ENCODE measurements around the gene CMPK2. TPM values are rescaled to one million over a fixed set of nuclear protein-coding genes. Genes with fewer than 3 reads are reported as not detected.

The CMPK2 gene
- polyA plus RNA-seq, 1 experiment = not detected

GRCh38 chr2:6813573-6813972 is 52.1 kb downstream of the CMPK2 start:
- POLR2A ChIA-PET = no interaction called here
- no peaks in the 10 kb centered on the region for H3K27me3 ChIP-seq (ENCODE audit: control insufficient read depth, insufficient read depth, low read length)
- DNase-seq (ENCODE audit: low read depth, low spot score) = no peak
- TF ChIP-seq, protein P1, sequence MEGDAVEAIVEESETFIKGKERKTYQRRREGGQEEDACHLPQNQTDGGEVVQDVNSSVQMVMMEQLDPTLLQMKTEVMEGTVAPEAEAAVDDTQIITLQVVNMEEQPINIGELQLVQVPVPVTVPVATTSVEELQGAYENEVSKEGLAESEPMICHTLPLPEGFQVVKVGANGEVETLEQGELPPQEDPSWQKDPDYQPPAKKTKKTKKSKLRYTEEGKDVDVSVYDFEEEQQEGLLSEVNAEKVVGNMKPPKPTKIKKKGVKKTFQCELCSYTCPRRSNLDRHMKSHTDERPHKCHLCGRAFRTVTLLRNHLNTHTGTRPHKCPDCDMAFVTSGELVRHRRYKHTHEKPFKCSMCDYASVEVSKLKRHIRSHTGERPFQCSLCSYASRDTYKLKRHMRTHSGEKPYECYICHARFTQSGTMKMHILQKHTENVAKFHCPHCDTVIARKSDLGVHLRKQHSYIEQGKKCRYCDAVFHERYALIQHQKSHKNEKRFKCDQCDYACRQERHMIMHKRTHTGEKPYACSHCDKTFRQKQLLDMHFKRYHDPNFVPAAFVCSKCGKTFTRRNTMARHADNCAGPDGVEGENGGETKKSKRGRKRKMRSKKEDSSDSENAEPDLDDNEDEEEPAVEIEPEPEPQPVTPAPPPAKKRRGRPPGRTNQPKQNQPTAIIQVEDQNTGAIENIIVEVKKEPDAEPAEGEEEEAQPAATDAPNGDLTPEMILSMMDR (IDR thresholded peaks at IDR 0.05; ENCODE audit: low read depth, low read length) = no peak
- CTCF ChIA-PET = no interaction called here
- H3K4me3 ChIP-seq (ENCODE audit: low read depth, low read length) = no peak overlapping the region
- H3K27ac ChIP-seq (ENCODE audit: low read depth, low read length) = no peak overlapping the region
- peaks cover 7% of the 10 kb centered on the region for H3K9me3 ChIP-seq (ENCODE audit: control insufficient read depth, insufficient read depth, low read length)

- CTCF ChIA-PET = no interaction called here
- TF ChIP-seq, protein P1 (IDR thresholded peaks at IDR 0.05; ENCODE audit: low read depth, low read length) = no peak
- no peak overlapping the region for H3K27ac ChIP-seq (ENCODE audit: low read depth, low read length)
- no peak overlapping the region for H3K4me3 ChIP-seq (ENCODE audit: low read depth, low read length)
- H3K9me3 ChIP-seq (ENCODE audit: control insufficient read depth, insufficient read depth, low read length) = peaks cover 7% of the 10 kb centered on the region
- no peaks in the 10 kb centered on the region for H3K27me3 ChIP-seq (ENCODE audit: control insufficient read depth, insufficient read depth, low read length)
- POLR2A ChIA-PET = no interaction called here
- no peak for DNase-seq (ENCODE audit: low read depth, low spot score)
These were observed 52.7 kb downstream of the CMPK2 start for GRCh38 chr2:6812857-6813530.

- H3K27me3 ChIP-seq (ENCODE audit: control insufficient read depth, insufficient read depth, low read length) = no peaks in the 10 kb centered on the region
- no peak overlapping the region for H3K27ac ChIP-seq (ENCODE audit: low read depth, low read length)
- no peak overlapping the region for H3K4me3 ChIP-seq (ENCODE audit: low read depth, low read length)
- POLR2A ChIA-PET = no interaction called here
- CTCF ChIA-PET = no interaction called here
- TF ChIP-seq, protein P1 (IDR thresholded peaks at IDR 0.05; ENCODE audit: low read depth, low read length) = no peak
- peaks cover 7% of the 10 kb centered on the region for H3K9me3 ChIP-seq (ENCODE audit: control insufficient read depth, insufficient read depth, low read length)
- DNase-seq (ENCODE audit: low read depth, low spot score) = no peak
These were observed 54.7 kb downstream of the CMPK2 start for GRCh38 chr2:6810961-6811360.

DNA sequence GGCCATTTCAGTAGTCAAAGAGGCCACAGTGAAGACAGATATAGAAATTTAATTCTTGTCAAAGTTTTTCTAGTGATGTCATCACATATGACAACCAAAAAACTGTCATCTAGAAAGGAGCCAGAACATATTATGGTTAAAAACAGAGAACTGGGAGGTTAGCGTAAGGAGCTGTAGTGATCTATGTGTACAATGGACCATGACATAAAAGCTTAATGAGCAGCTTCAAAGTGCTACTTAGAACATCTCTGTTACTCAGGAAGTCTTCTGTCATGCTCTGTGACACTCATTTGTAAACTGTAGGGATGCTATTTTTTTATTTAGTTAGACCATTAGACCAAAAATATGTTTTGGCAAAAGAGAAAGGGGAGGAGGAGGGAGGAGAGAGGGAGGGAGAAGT is 57.3 kb downstream of the CMPK2 start:
- POLR2A ChIA-PET = no interaction called here

GRCh38 chr2:6806604-6807003 is 59.1 kb downstream of the CMPK2 start:
- peaks cover 4% of the 10 kb centered on the region; the same call in 1 of the 2 replicates for H3K9me3 ChIP-seq (ENCODE audit: control insufficient read depth, insufficient read depth, low read length)
- no peak for DNase-seq (ENCODE audit: low read depth, low spot score)
- no peak overlapping the region for H3K4me3 ChIP-seq (ENCODE audit: low read depth, low read length)
- ChIA-PET POLR2A (no interaction called here), CTCF (no interaction called here)
- H3K27me3 ChIP-seq (ENCODE audit: control insufficient read depth, insufficient read depth, low read length) = no peaks in the 10 kb centered on the region
- TF ChIP-seq, protein P1 (IDR thresholded peaks at IDR 0.05; ENCODE audit: low read depth, low read length) = no peak
- H3K27ac ChIP-seq (ENCODE audit: low read depth, low read length) = no peak overlapping the region

More for the DNA sequence above, 57.3 kb downstream of the CMPK2 start:
- CTCF ChIA-PET = no interaction called here
- no peak overlapping the region for H3K4me3 ChIP-seq (ENCODE audit: low read depth, low read length)
- no peak for DNase-seq (ENCODE audit: low read depth, low spot score)
- H3K9me3 ChIP-seq (ENCODE audit: control insufficient read depth, insufficient read depth, low read length) = peaks cover 7% of the 10 kb centered on the region
- H3K27me3 ChIP-seq (ENCODE audit: control insufficient read depth, insufficient read depth, low read length) = no peaks in the 10 kb centered on the region
- H3K27ac ChIP-seq (ENCODE audit: low read depth, low read length) = no peak overlapping the region
- TF ChIP-seq, protein P1 (IDR thresholded peaks at IDR 0.05; ENCODE audit: low read depth, low read length) = no peak

Measured in AG04450 (cell line).